ENCODE results near the gene TRAM2.

TRAM2 gene

GRCh38 chr6:52505726-52506409, 71.0 kb downstream of the TRAM2 start:
- no peak for DNase-seq

GRCh38 chr6:52504782-52505136, 72.1 kb downstream of the TRAM2 start:
- DNase-seq, result no peak

- peak; percentile 9 to 34 for DNase-seq
Observed at GRCh38 chr6:52503851-52504781, 72.7 kb downstream of the TRAM2 start.

GRCh38 chr6:52503323-52503747, 73.5 kb downstream of the TRAM2 start:
- DNase-seq, result no peak

GRCh38 chr6:52502306-52503029, 74.4 kb downstream of the TRAM2 start:
- no peak for DNase-seq

- no peak for DNase-seq
Observed at GRCh38 chr6:52500238-52501129, 76.4 kb downstream of the TRAM2 start.

- DNase-seq, result no peak
Observed at GRCh38 chr6:52499681-52500236, 77.1 kb downstream of the TRAM2 start.

GRCh38 chr6:52499026-52499425, 77.8 kb downstream of the TRAM2 start:
- DNase-seq, result no peak

GRCh38 chr6:52498538-52499017, 78.3 kb downstream of the TRAM2 start:
- DNase-seq, result no peak

- peak in 1 of 2 donors; percentile 67 for DNase-seq
Observed at GRCh38 chr6:52497652-52498408, 79.0 kb downstream of the TRAM2 start.

GRCh38 chr6:52496631-52497030, 80.2 kb downstream of the TRAM2 start:
- no peak for DNase-seq

GRCh38 chr6:52495922-52496321, 80.9 kb downstream of the TRAM2 start:
- DNase-seq, result no peak

GRCh38 chr6:52494298-52495072, 82.4 kb downstream of the TRAM2 start:
- DNase-seq, result no peak

GRCh38 chr6:52493669-52494068, 83.2 kb downstream of the TRAM2 start:
- no peak for DNase-seq

GRCh38 chr6:52491203-52492069, 85.4 kb downstream of the TRAM2 start:
- no peak for DNase-seq

- DNase-seq, result no peak
Observed at GRCh38 chr6:52489881-52490280, 87.0 kb downstream of the TRAM2 start.

GRCh38 chr6:52483671-52484003, 93.2 kb downstream of the TRAM2 start:
- DNase-seq, result no peak

GRCh38 chr6:52482903-52483670, 93.8 kb downstream of the TRAM2 start:
- DNase-seq, result no peak

- no peak for DNase-seq
Observed at GRCh38 chr6:52475307-52475706, 101.6 kb downstream of the TRAM2 start.
